ENCODE results near the gene NOP16. TPM values are rescaled to one million over a fixed set of nuclear protein-coding genes. Genes with fewer than 3 reads are reported as not detected.

Gene NOP16
- total RNA-seq, 4 donors from 2014 or later, result 7.5 to 23.4 (median 10.8) TPM

GRCh38 chr5:176400382-176401156 is 12.2 kb upstream of the NOP16 start:
- Histone ChIP-seq H3K4me1 (peaks cover 12 to 27% (median 23%) of the 10 kb centered on the region in 4 donors), H3K4me3 (no peak overlapping the region), H3K9me3 (no peaks in the 10 kb centered on the region), H3K27me3 (no peaks in the 10 kb centered on the region), H3K36me3 (peaks cover 5 to 69% (median 59%) of the 10 kb centered on the region in 4 donors), H3K27ac (replicated peaks in 1 of 4) (no peak overlapping the region)
- WGBS, result 81% methylated on average over 14 of the region's 17 CpGs
- intact Hi-C loops (cut with DNase I), result no loop called here
- TF ChIP-seq POLR2A (IDR thresholded peaks at IDR 0.05; ENCODE audit: low read depth) (no peak), CTCF (IDR thresholded peaks at IDR 0.05) (no peak), EP300 (IDR thresholded peaks at IDR 0.05) (no peak), POLR2AphosphoS5 (IDR thresholded peaks at IDR 0.05) (no peak)
- DNase-seq (ENCODE audit: extremely low spot score), result no peak

- peaks cover 0 to 75% (median 60%) of the 10 kb centered on the region in 4 donors for H3K36me3 ChIP-seq
- peak overlapping the region in 1 of 4 donors; percentile 22 for H3K27ac ChIP-seq (replicated peaks in 1 of 4)
- H3K4me1 ChIP-seq, result peaks cover 22 to 34% (median 30%) of the 10 kb centered on the region in 4 donors
- no peak for TF ChIP-seq CTCF (IDR thresholded peaks at IDR 0.05)
- TF ChIP-seq POLR2A (IDR thresholded peaks at IDR 0.05; ENCODE audit: low read depth), result no peak
- TF ChIP-seq EP300 (IDR thresholded peaks at IDR 0.05), result no peak
- TF ChIP-seq POLR2AphosphoS5 (IDR thresholded peaks at IDR 0.05), result no peak
- no peak for DNase-seq (ENCODE audit: extremely low spot score)
- intact Hi-C loops (cut with DNase I), result no loop called here
- H3K4me3 ChIP-seq, result no peak overlapping the region
- H3K27me3 ChIP-seq, result no peaks in the 10 kb centered on the region
- 93% methylated on average over 12 of the region's 18 CpGs for WGBS
- no peaks in the 10 kb centered on the region for H3K9me3 ChIP-seq
Measured at GRCh38 chr5:176397736-176398420, 9.5 kb upstream of the NOP16 start.

GRCh38 chr5:176396330-176396729 is 7.9 kb upstream of the NOP16 start:
- Histone ChIP-seq H3K27me3 (no peaks in the 10 kb centered on the region), H3K4me1 (peaks cover 13 to 30% (median 21%) of the 10 kb centered on the region in 4 donors), H3K9me3 (no peaks in the 10 kb centered on the region), H3K4me3 (no peak overlapping the region), H3K27ac (replicated peaks in 1 of 4) (peak overlapping the region; percentile 20 to 56 (median 54)), H3K36me3 (peaks cover 14 to 90% (median 71%) of the 10 kb centered on the region in 4 donors)
- intact Hi-C loops (cut with DNase I), result no loop called here
- no peak for DNase-seq (ENCODE audit: extremely low spot score)
- TF ChIP-seq POLR2A (IDR thresholded peaks at IDR 0.05; ENCODE audit: low read depth) (no peak), CTCF (IDR thresholded peaks at IDR 0.05) (no peak), POLR2AphosphoS5 (IDR thresholded peaks at IDR 0.05) (no peak), EP300 (IDR thresholded peaks at IDR 0.05) (no peak)
- WGBS, result 61% methylated on average over 5 of the region's 6 CpGs

- WGBS, result 74% methylated on average over 11 of the region's 11 CpGs
- H3K4me3 ChIP-seq, result no peak overlapping the region
- intact Hi-C loops (cut with DNase I), result no loop called here
- peak overlapping the region; percentile 20 to 56 (median 54) for H3K27ac ChIP-seq (replicated peaks in 1 of 4)
- no peaks in the 10 kb centered on the region for H3K27me3 ChIP-seq
- H3K9me3 ChIP-seq, result no peaks in the 10 kb centered on the region
- TF ChIP-seq POLR2A (IDR thresholded peaks at IDR 0.05; ENCODE audit: low read depth), result no peak
- TF ChIP-seq CTCF (IDR thresholded peaks at IDR 0.05), result no peak
- TF ChIP-seq POLR2AphosphoS5 (IDR thresholded peaks at IDR 0.05), result no peak
- no peak for TF ChIP-seq EP300 (IDR thresholded peaks at IDR 0.05)
- no peak for DNase-seq (ENCODE audit: extremely low spot score)
- peaks cover 19 to 88% (median 76%) of the 10 kb centered on the region in 4 donors for H3K36me3 ChIP-seq
- H3K4me1 ChIP-seq, result peaks cover 16 to 31% (median 20%) of the 10 kb centered on the region in 4 donors
Measured at GRCh38 chr5:176394881-176395675, 6.7 kb upstream of the NOP16 start.
